Measurements from ENCODE around the gene SRC. TPM values are rescaled to one million over a fixed set of nuclear protein-coding genes. Genes with fewer than 3 reads are reported as not detected.

SRC gene
- polyA plus RNA-seq, 1 of the 3 experiments (the other 2 are of a cell fraction), result 23.8 TPM

- H3K4me2 ChIP-seq, result no peak overlapping the region
- no peaks in the 10 kb centered on the region for H3K9me3 ChIP-seq
- no peak overlapping the region for H3K9ac ChIP-seq
- no peak overlapping the region for H2AFZ ChIP-seq (ENCODE audit: low read depth)
- TF ChIP-seq FOXJ3 (CRISPR knock-in tag; IDR thresholded peaks at IDR 0.05) (no peak), ZBTB33 (IDR thresholded peaks at IDR 0.05; ENCODE audit: borderline replicate concordance, low read depth) (no peak), PBX3 (IDR thresholded peaks at IDR 0.05) (no peak)
- peaks cover 56% of the 10 kb centered on the region for H3K79me2 ChIP-seq (ENCODE audit: insufficient read depth)
- peaks cover under 1 to 2% of the 10 kb centered on the region in 2 experiments for H3K36me3 ChIP-seq (replicated peaks in 1 of 2; ENCODE audit: control insufficient read depth in 1 of 2, insufficient read depth in 2 of 2, low read length in 1 of 2)
- no peak overlapping the region for H3K4me3 ChIP-seq (ENCODE audit: low read depth in 2 of 2, low read length in 1 of 2)
- H3K27me3 ChIP-seq (ENCODE audit: insufficient read depth), result no peaks in the 10 kb centered on the region
- no peak overlapping the region; a peak in 1 of 4 replicates for H3K27ac ChIP-seq (ENCODE audit: low read depth in 2 of 2, low read length in 1 of 2)
- no peaks in the 10 kb centered on the region for H3K9me2 ChIP-seq
- POLR2A ChIA-PET, result no interaction called here
- peaks cover 0 to 33% of the 10 kb centered on the region in 2 experiments; a peak in 2 of 4 replicates for H3K4me1 ChIP-seq (ENCODE audit: control insufficient read depth in 1 of 2, insufficient read depth in 2 of 2, low read depth in 1 of 2, low read length in 1 of 2)
- CTCF ChIA-PET, result interaction anchor here (2.0 to 2.5 kb wide), 2 partner anchors 10 to 24 kb away, joined by 5 to 8 read pairs; no protein-coding TSS in a partner anchor
- DNase-seq, result peak; percentile 17
- H3F3A ChIP-seq (replicated peaks; ENCODE audit: insufficient read depth), result peaks cover 1% of the 10 kb centered on the region
- 98% methylated on average over 5 of the region's 6 CpGs for WGBS (ENCODE audit: low lambda C conversion rate)
- H4K20me1 ChIP-seq (ENCODE audit: insufficient read depth), result peaks cover 76% of the 10 kb centered on the region
Observed at GRCh38 chr20:37360391-37361115, 14.6 kb downstream of the SRC start.

- Histone ChIP-seq H4K20me1 (ENCODE audit: insufficient read depth) (peaks cover 74% of the 10 kb centered on the region), H3K9ac (no peak overlapping the region), H3K36me3 (replicated peaks in 1 of 2; ENCODE audit: control insufficient read depth in 1 of 2, insufficient read depth in 2 of 2, low read length in 1 of 2) (peaks cover 7 to 8% of the 10 kb centered on the region in 2 experiments), H3K9me3 (no peaks in the 10 kb centered on the region), H3K9me2 (no peaks in the 10 kb centered on the region), H3K4me2 (no peak overlapping the region), H3K4me3 (ENCODE audit: low read depth in 2 of 2, low read length in 1 of 2) (no peak overlapping the region), H3K27me3 (ENCODE audit: insufficient read depth) (no peaks in the 10 kb centered on the region), H3K4me1 (ENCODE audit: control insufficient read depth in 1 of 2, insufficient read depth in 2 of 2, low read depth in 1 of 2, low read length in 1 of 2) (peaks cover 0 to 25% of the 10 kb centered on the region in 2 experiments; a peak in 1 of 4 replicates), H3F3A (replicated peaks; ENCODE audit: insufficient read depth) (peaks cover 9% of the 10 kb centered on the region), H3K27ac (ENCODE audit: low read depth in 2 of 2, low read length in 1 of 2) (no peak overlapping the region; a peak in 1 of 4 replicates), H2AFZ (ENCODE audit: low read depth) (no peak overlapping the region), H3K79me2 (ENCODE audit: insufficient read depth) (peaks cover 48% of the 10 kb centered on the region)
- 73% methylated on average over 4 of the region's 8 CpGs for WGBS (ENCODE audit: low lambda C conversion rate)
- ChIA-PET CTCF (interaction anchor here (2.0 kb wide), 1 partner anchor 24 kb away, joined by 5 read pairs; no protein-coding TSS in a partner anchor), POLR2A (interaction anchor here (0.7 kb wide), 1 partner anchor 18 kb away, joined by 3 read pairs; no protein-coding TSS in a partner anchor)
- TF ChIP-seq REST (IDR thresholded peaks at IDR 0.05; ENCODE audit: low read depth, low read length) (no peak), SMC3 (IDR thresholded peaks at IDR 0.05; ENCODE audit: low read depth, low read length) (no peak), POLR2AphosphoS5 (IDR thresholded peaks at IDR 0.05; ENCODE audit: low read depth, low read length) (no peak), GABPA (IDR thresholded peaks at IDR 0.05; ENCODE audit: low read depth) (no peak), TEAD4 (IDR thresholded peaks at IDR 0.05; ENCODE audit: borderline replicate concordance, insufficient read depth) (no peak), RCOR1 (IDR thresholded peaks at IDR 0.05; ENCODE audit: low read length) (no peak)
- DNase-seq, result peak; percentile 26
Observed at GRCh38 chr20:37361336-37361735, 15.4 kb downstream of the SRC start.

Measured in SK-N-SH (cell line).